HepG2 (cell line): Measurements from ENCODE around the gene FGF23. TPM values are rescaled to one million over a fixed set of nuclear protein-coding genes. Genes with fewer than 3 reads are reported as not detected.

ENCODE experiments used
- ATAC-seq: fragments of 200-7000 bp; cut with Tn5 transposase; 3 replicates; pipeline ENCODE4 v1.9.1; 2020; ENCODE audit warnings: mild to moderate bottlenecking, moderate library complexity
- BruUV-seq: library from RNA; stranded (reverse); fragments of 400-500 nt; replicated peaks from 2 replicates; lab custom pipeline; 2021; lab: Mats Ljungman, UMichigan
- CTCF ChIA-PET: fragments of 300-600 bp; formaldehyde crosslinking; extraction: SDS; loops from one replicate; lab custom pipeline; 2021; ENCODE audit warnings: low total read pairs, inconsistent platforms, low intra/inter-chr PET ratio; lab: Yijun Ruan, JAX
- POLR2A ChIA-PET: fragments of 350-600 bp; sonication (Branson Sonifier 250); formaldehyde crosslinking; loops from one replicate; lab custom pipeline; 2020; ENCODE audit warnings: antibody characterized with exemption, inconsistent platforms; lab: Yijun Ruan, JAX
- DNase-seq: peaks from one replicate; pipeline ENCODE4 v3.0.0-alpha.2; 2015; ENCODE audit warnings: low spot score
- FAIRE-seq: peaks from 3 replicates; lab custom pipeline; 2011; peaks lifted over from hg19 to GRCh38; lab: Jason Lieb, UNC
- H2AFZ ChIP-seq: one replicate; pipeline ENCODE4 v1.6.1; 2011; ENCODE audit warnings: low read length, inconsistent platforms
- H3K27ac ChIP-seq: fragments of 300-600 bp; 3 replicates; pipeline ENCODE4 v1.8.0; 2011; ENCODE audit warnings: mixed run types, mild to moderate bottlenecking, mixed read lengths, low read length, inconsistent platforms; ENCODE audit not compliant: insufficient read depth; ENCODE audit errors: extremely low read length
- H3K27me3 ChIP-seq, 2 experiments: fragments of 200-600 bp in 1 of 2; 2 replicates in 1 of 2; 3 replicates in 1 of 2; pipeline versions ENCODE4 v1.6.0 to v1.8.0; 2011; ENCODE audit warnings: low read length in 2 of 2, mild to moderate bottlenecking in 2 of 2, moderate library complexity in 2 of 2, inconsistent platforms in 1 of 2; ENCODE audit not compliant: insufficient read depth in 2 of 2, control insufficient read depth in 1 of 2
- H3K36me3 ChIP-seq, 2 experiments: fragments of 200-600 bp in 1 of 2; replicated peaks in 1 of 2; 2 replicates in 1 of 2; 3 replicates in 1 of 2; pipeline versions ENCODE4 v1.5.1 to v1.8.0; 2011; ENCODE audit warnings: low read length in 2 of 2, inconsistent platforms in 1 of 2; ENCODE audit not compliant: insufficient read depth in 2 of 2, control insufficient read depth in 1 of 2
- H3K4me1 ChIP-seq: 2 replicates; pipeline ENCODE4 v1.5.1; 2012; ENCODE audit warnings: low read length, inconsistent platforms; ENCODE audit not compliant: insufficient read depth
- H3K4me2 ChIP-seq: 2 replicates; pipeline ENCODE4 v1.6.0; 2011; ENCODE audit warnings: low read depth, low read length, inconsistent platforms
- H3K4me3 ChIP-seq, 3 experiments: fragments of 200-600 bp in 1 of 3; sonication (generic), shearing (Covaris generic) in 1 of 3; replicated peaks in 1 of 3; 2 replicates each; pipeline ENCODE4 v1.5.1; 2011 to 2016; ENCODE audit warnings: low read length in 3 of 3, inconsistent platforms in 2 of 3, low read depth in 2 of 3, mild to moderate bottlenecking in 2 of 3, control low read depth in 1 of 3, mixed read lengths in 1 of 3; ENCODE audit not compliant: insufficient read depth in 1 of 3
- H3K79me2 ChIP-seq: one replicate; pipeline ENCODE4 v1.6.1; 2011; ENCODE audit warnings: low read length, inconsistent platforms; ENCODE audit not compliant: insufficient read depth
- H3K9ac ChIP-seq: 2 replicates; pipeline ENCODE4 v1.6.0; 2011; ENCODE audit warnings: mild to moderate bottlenecking, low read depth, low read length, inconsistent platforms; ENCODE audit not compliant: insufficient read depth
- H3K9me3 ChIP-seq: 2 replicates; pipeline ENCODE4 v1.5.1; 2012; ENCODE audit warnings: mild to moderate bottlenecking, low read length
- H4K20me1 ChIP-seq: 2 replicates; pipeline ENCODE4 v1.6.0; 2011; ENCODE audit warnings: inconsistent platforms, mild to moderate bottlenecking, low read length, moderate library complexity; ENCODE audit not compliant: insufficient read depth
- ARID2 ChIP-seq: sonication (generic); formaldehyde crosslinking; IDR thresholded peaks from 2 replicates; pipeline ENCODE4 v1.8.1; 2022; ENCODE audit warnings: mild to moderate bottlenecking, missing genetic modification reagents, borderline replicate concordance
- ARNT2 ChIP-seq: sonication (generic); formaldehyde crosslinking; IDR thresholded peaks from 2 replicates; pipeline ENCODE4 v1.8.0; 2022; ENCODE audit warnings: mild to moderate bottlenecking, low read depth, missing genetic modification reagents, moderate library complexity
- CREB1 ChIP-seq, 2 experiments: fragments of 450-650 bp in 1 of 2; IDR thresholded peaks; 2 replicates each; pipeline ENCODE4 v1.6.1; 2016 to 2017; ENCODE audit warnings: control low read depth in 1 of 2, mild to moderate bottlenecking in 1 of 2, missing compliant biosample characterization in 1 of 2, missing genetic modification characterization in 1 of 2
- DBP ChIP-seq: sonication (generic); formaldehyde crosslinking; IDR thresholded peaks from 2 replicates; pipeline ENCODE4 v1.4.0; 2020; ENCODE audit warnings: missing genetic modification reagents; ENCODE audit errors: not compliant biosample characterization
- GATAD1 ChIP-seq: IDR thresholded peaks from 2 replicates; pipeline ENCODE4 v1.6.1; 2016; ENCODE audit warnings: missing genetic modification reagents, missing compliant biosample characterization
- HBP1 ChIP-seq: IDR thresholded peaks from 2 replicates; pipeline ENCODE4 v1.6.1; 2016; ENCODE audit warnings: low read depth, control low read depth
- ISL2 ChIP-seq: sonication (generic); formaldehyde crosslinking; IDR thresholded peaks from 2 replicates; pipeline ENCODE4 v1.5.0; 2020; ENCODE audit warnings: missing genetic modification reagents
- MTA1 ChIP-seq: sonication (generic); formaldehyde crosslinking; IDR thresholded peaks from 2 replicates; pipeline ENCODE4 v1.4.0; 2020; ENCODE audit warnings: missing genetic modification reagents, mild to moderate bottlenecking, borderline replicate concordance
- NR2C2 ChIP-seq: sonication (generic); formaldehyde crosslinking; IDR thresholded peaks from 2 replicates; pipeline ENCODE4 v1.4.0; 2020; ENCODE audit warnings: missing genetic modification reagents, mild to moderate bottlenecking, moderate library complexity, borderline replicate concordance
- SPEN ChIP-seq: sonication (generic); formaldehyde crosslinking; IDR thresholded peaks from 2 replicates; pipeline ENCODE4 v1.5.1; 2020; ENCODE audit warnings: low read depth, mild to moderate bottlenecking, missing genetic modification reagents
- ZFX ChIP-seq: sonication (generic); formaldehyde crosslinking; IDR thresholded peaks from 2 replicates; pipeline ENCODE4 v1.4.0; 2020; ENCODE audit warnings: mild to moderate bottlenecking, low read depth, missing genetic modification reagents, moderate library complexity
- WGBS: methylation state at CpG from one replicate; pipeline ENCODE4 v1.1.6; 2017; ENCODE audit warnings: low lambda C conversion rate; 5-methylcytosine and 5-hydroxymethylcytosine counted together
- in situ Hi-C: cut with HindIII; loops from 2 replicates; pipeline ENCODE4 v1.10.0; 2017; ENCODE audit warnings: low pct_unique_long_range_greater_than_20kb; ENCODE audit not compliant: extremely low pct_ligation_motif_present
- intact Hi-C: fragments of 100-400 bp; cut with micrococcal nuclease; formaldehyde crosslinking; loops from one replicate; pipeline ENCODE4 v1.10.0; 2022; ENCODE audit not compliant: unreplicated experiment
- polyA plus RNA-seq, 8 experiments: library from polyadenylated mRNA; depleted of rRNA in 3 of 8; stranded (reverse) in 7 of 8; unstranded in 1 of 8; fragments of >200 nt; fragmentation: Illumina TruSeq in 4 of 8; extraction: Trizol in 4 of 8; gene quantifications; 2 replicates each; pipeline versions ENCODE4 v1.2.1 to v1.2.3, GENCODE V29; 2011 to 2016; ENCODE audit warnings: low read depth in 4 of 8, missing spikeins in 1 of 8, mixed read lengths in 1 of 8; ENCODE audit not compliant: insufficient read depth in 1 of 8
- total RNA-seq, 5 experiments: library from RNA; depleted of rRNA; stranded (reverse); fragments of >200 nt; fragmentation: Illumina TruSeq; extraction: Trizol; gene quantifications; 2 replicates each; pipeline ENCODE4 v1.2.3, GENCODE V29; 2016; ENCODE audit warnings: low read depth in 1 of 5
- TF ChIP-seq, protein P1 (sequence below): sonication (generic); formaldehyde crosslinking; IDR thresholded peaks from 2 replicates; pipeline ENCODE4 v1.8.0; 2022; ENCODE audit warnings: low read depth, missing genetic modification reagents
- TF ChIP-seq, protein P2 (sequence below): sonication (generic); formaldehyde crosslinking; IDR thresholded peaks from 2 replicates; pipeline ENCODE4 v1.5.1; 2020; ENCODE audit warnings: mild to moderate bottlenecking, missing genetic modification reagents, moderate library complexity

The FGF23 gene
- total and polyA plus RNA-seq, 2 of the 13 experiments (the other 11 are each of a cell fraction or from before 2014, with no cell fraction given) = not detected

- TF ChIP-seq, protein P1, sequence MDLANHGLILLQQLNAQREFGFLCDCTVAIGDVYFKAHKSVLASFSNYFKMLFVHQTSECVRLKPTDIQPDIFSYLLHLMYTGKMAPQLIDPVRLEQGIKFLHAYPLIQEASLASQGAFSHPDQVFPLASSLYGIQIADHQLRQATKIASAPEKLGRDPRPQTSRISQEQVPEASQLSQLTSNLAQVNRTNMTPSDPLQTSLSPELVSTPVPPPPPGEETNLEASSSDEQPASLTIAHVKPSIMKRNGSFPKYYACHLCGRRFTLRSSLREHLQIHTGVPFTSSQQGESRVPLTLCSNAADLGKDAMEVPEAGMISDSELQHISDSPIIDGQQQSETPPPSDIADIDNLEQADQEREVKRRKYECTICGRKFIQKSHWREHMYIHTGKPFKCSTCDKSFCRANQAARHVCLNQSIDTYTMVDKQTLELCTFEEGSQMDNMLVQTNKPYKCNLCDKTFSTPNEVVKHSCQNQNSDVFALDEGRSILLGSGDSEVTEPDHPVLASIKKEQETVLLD = no peak
- no peak for TF ChIP-seq GATAD1 (CRISPR knock-in tag)
- TF ChIP-seq NR2C2 (CRISPR knock-in tag) = no peak
Observed at GRCh38 chr12:4322726-4323125, 56.8 kb downstream of the FGF23 start (continued).

DNA sequence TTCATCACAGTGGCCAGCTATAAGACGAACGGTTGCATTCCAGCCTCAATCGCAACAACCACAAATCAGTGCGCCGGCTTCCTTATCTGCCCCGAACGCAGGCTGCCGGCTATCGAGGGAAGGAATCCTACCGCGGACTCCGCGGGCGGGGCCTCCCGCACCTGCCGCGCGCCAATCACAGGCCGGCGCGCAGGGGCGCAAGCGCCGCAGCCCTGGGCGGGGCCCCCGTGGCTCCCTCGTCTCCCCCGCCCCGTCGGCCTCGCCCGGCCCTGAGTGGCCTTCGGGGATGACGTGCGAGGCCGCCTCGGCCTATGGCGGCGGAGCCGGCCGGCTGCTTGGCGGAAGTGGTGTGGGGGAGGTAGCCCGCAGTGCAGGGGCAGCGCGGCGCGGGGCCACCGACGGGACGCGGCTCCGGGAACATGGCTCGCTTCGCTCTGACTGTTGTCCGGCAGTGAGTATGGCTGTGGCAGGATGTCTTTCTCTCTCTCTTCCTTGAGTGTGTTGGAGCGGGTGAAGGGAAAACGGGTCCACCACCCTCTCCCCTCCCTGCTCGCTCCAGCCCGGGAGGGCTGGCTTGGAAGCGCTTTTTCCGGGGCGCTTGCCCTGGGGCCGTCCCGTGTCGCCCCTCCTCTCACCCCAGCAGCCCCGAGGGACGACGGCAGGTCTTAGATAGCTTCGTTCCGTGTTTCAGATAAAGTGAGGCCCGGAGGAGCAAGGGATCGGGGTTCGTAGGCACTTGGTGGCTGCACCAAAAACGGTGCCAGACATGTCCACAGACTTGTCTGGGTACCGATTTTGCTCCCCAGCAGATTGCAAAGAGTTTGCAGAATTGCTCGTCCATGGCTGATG lies 58.4 kb downstream of the FGF23 start, which contains the start of gene TIGAR:
TSS of gene TIGAR (plus strand) at position 361 of the 849 bp plus-strand sequence. CDS start at position 420, 59 bp downstream.
- no peaks in the 10 kb centered on the region for H4K20me1 ChIP-seq
- H3K27ac ChIP-seq = peak within 1 kb of the TSS; percentile 72
- ChIA-PET POLR2A (interaction anchor here (0.7 kb wide), 1 partner anchor 241 kb away, joined by 3 read pairs; the partner anchor contains the start of gene DYRK4), CTCF (interaction anchor here (0.7 kb wide), 1 partner anchor 14 kb away, joined by 3 read pairs; no protein-coding TSS in a partner anchor)
- peak within 1 kb of the TSS; percentile 86 to 90 (median 87) for H3K4me3 ChIP-seq
- H2AFZ ChIP-seq = peak within 1 kb of the TSS; percentile 35
- H3K79me2 ChIP-seq = peaks cover 17% of the 10 kb centered on the region
- H3K4me2 ChIP-seq = peak within 1 kb of the TSS; percentile 98
- DNase-seq (peak; percentile 85), ATAC-seq (peak; percentile 99), FAIRE-seq (peak; percentile 61)
- no peaks in the 10 kb centered on the region for H3K36me3 ChIP-seq
- intact Hi-C loops = no loop called here
- H3K27me3 ChIP-seq = peaks cover 0 to under 1% of the 10 kb centered on the region in 2 experiments; a peak in 1 of 5 replicates
- BruUV-seq = TSS peak; percentile 81
- 0% methylated on average over 17 of the region's 76 CpGs for WGBS
- H3K9ac ChIP-seq = peak within 1 kb of the TSS; percentile 88
- H3K9me3 ChIP-seq = no peaks in the 10 kb centered on the region
- H3K4me1 ChIP-seq = peaks cover 31% of the 10 kb centered on the region
- in situ Hi-C loops = no loop called here
- TF ChIP-seq MTA1 (CRISPR knock-in tag) (0 out of 2 replicates have a peak, but pooled peaks have one; percentile 30), SPEN (CRISPR knock-in tag) (peak; percentile 64), ARID2 (CRISPR knock-in tag) (0 out of 2 replicates have a peak, but pooled peaks have one; percentile 40), ARNT2 (no peak), HBP1 (CRISPR knock-in tag) (no peak; the same call in 1 of the 2 replicates), ISL2 (CRISPR knock-in tag) (peak; percentile 45; the same call in 1 of the 2 replicates), ZFX (CRISPR knock-in tag) (peak; percentile 64; the same call in 1 of the 2 replicates), DBP (no peak), CREB1 (IDR thresholded peaks at IDR 0.05) (peak; percentile 77; the same call in 1 of the 2 replicates), CREB1 (CRISPR knock-in tag; IDR thresholded peaks at IDR 0.05) (no peak; the same call in 1 of the 2 replicates)
- TF ChIP-seq, protein P2, sequence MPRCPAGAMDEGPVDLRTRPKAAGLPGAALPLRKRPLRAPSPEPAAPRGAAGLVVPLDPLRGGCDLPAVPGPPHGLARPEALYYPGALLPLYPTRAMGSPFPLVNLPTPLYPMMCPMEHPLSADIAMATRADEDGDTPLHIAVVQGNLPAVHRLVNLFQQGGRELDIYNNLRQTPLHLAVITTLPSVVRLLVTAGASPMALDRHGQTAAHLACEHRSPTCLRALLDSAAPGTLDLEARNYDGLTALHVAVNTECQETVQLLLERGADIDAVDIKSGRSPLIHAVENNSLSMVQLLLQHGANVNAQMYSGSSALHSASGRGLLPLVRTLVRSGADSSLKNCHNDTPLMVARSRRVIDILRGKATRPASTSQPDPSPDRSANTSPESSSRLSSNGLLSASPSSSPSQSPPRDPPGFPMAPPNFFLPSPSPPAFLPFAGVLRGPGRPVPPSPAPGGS (CRISPR knock-in tag) = peak; percentile 72; the same call in 1 of the 2 replicates
